IMR-90 (cell line): ENCODE measurements around the gene TMPRSS13. TPM values are rescaled to one million over a fixed set of nuclear protein-coding genes. Genes with fewer than 3 reads are reported as not detected.

Source experiments
- ATAC-seq: fragments of 200-7000 bp; cut with Tn5 transposase; 2 replicates; pipeline ENCODE4 v1.9.1; 2020; ENCODE audit warnings: low read depth, mild to moderate bottlenecking, moderate library complexity
- BruUV-seq: library from RNA; stranded (reverse); fragments of 400-500 nt; replicated peaks from 2 replicates; lab custom pipeline; 2021; lab: Mats Ljungman, UMichigan
- CTCF ChIA-PET: fragments of 300-600 bp; formaldehyde crosslinking; extraction: SDS; loops from one replicate; lab custom pipeline; 2021; ENCODE audit warnings: antibody characterized with exemption; lab: Yijun Ruan, JAX
- POLR2A ChIA-PET: fragments of 300-600 bp; sonication (Branson Sonifier 250); formaldehyde crosslinking; loops from one replicate; lab custom pipeline; 2022; ENCODE audit warnings: antibody characterized with exemption; ENCODE audit not compliant: unreplicated experiment; lab: Charles Lee
- DNase-seq: peaks from one replicate; pipeline ENCODE4 v3.0.0; 2013
- H2AFZ ChIP-seq: replicated peaks from 2 replicates; pipeline ENCODE3; 2013; ENCODE audit warnings: low read length, mild to moderate bottlenecking; ENCODE audit not compliant: poor library complexity
- H2AK5ac ChIP-seq: 2 replicates; pipeline ENCODE4 v1.6.1; 2013; ENCODE audit warnings: low read depth, low read length, inconsistent platforms
- H2AK9ac ChIP-seq: replicated peaks from 2 replicates; pipeline ENCODE3; 2013; ENCODE audit warnings: mild to moderate bottlenecking, low read depth, low read length, moderate library complexity; ENCODE audit not compliant: poor library complexity
- H2BK120ac ChIP-seq: 2 replicates; pipeline ENCODE4 v1.6.1; 2013; ENCODE audit warnings: low read depth, low read length, inconsistent platforms
- H2BK15ac ChIP-seq: 3 replicates; pipeline ENCODE4 v1.6.1; 2013; ENCODE audit warnings: low read depth, low read length, inconsistent platforms
- H2BK20ac ChIP-seq: 2 replicates; pipeline ENCODE4 v1.6.1; 2013; ENCODE audit warnings: low read depth, mild to moderate bottlenecking, inconsistent platforms, low read length, moderate library complexity
- H2BK5ac ChIP-seq: 2 replicates; pipeline ENCODE4 v1.6.1; 2013; ENCODE audit warnings: mild to moderate bottlenecking, low read depth, low read length, inconsistent platforms; ENCODE audit not compliant: poor library complexity, severe bottlenecking
- H3K14ac ChIP-seq: replicated peaks from 2 replicates; pipeline ENCODE4 v1.6.1; 2013; ENCODE audit warnings: low read depth, low read length, inconsistent platforms
- H3K18ac ChIP-seq: 2 replicates; pipeline ENCODE4 v1.6.1; 2013; ENCODE audit warnings: low read depth, low read length, control low read depth
- H3K23ac ChIP-seq: 2 replicates; pipeline ENCODE4 v1.6.1; 2013; ENCODE audit warnings: low read depth, low read length, inconsistent platforms
- H3K27ac ChIP-seq: 2 replicates; pipeline ENCODE4 v1.5.1; 2013; ENCODE audit warnings: mild to moderate bottlenecking, control low read depth, low read length; ENCODE audit not compliant: insufficient read depth
- H3K27me3 ChIP-seq: 2 replicates; pipeline ENCODE4 v1.6.1; 2013; ENCODE audit warnings: low read length; ENCODE audit not compliant: control insufficient read depth, insufficient read depth
- H3K36me3 ChIP-seq: 2 replicates; pipeline ENCODE4 v1.6.1; 2013; ENCODE audit warnings: low read length, mixed read lengths; ENCODE audit not compliant: control insufficient read depth, insufficient read depth
- H3K4ac ChIP-seq: 2 replicates; pipeline ENCODE4 v1.6.1; 2013; ENCODE audit warnings: low read depth, low read length, inconsistent platforms
- H3K4me1 ChIP-seq: 2 replicates; pipeline ENCODE4 v1.6.1; 2013; ENCODE audit warnings: low read length, mixed read lengths; ENCODE audit not compliant: control insufficient read depth, insufficient read depth
- H3K4me2 ChIP-seq: 2 replicates; pipeline ENCODE4 v1.6.1; 2013; ENCODE audit warnings: low read depth, mild to moderate bottlenecking, control low read depth, low read length, moderate library complexity
- H3K4me3 ChIP-seq: 2 replicates; pipeline ENCODE4 v1.5.1; 2013; ENCODE audit warnings: low read depth, mild to moderate bottlenecking, control low read depth, low read length, moderate library complexity; ENCODE audit not compliant: insufficient read depth
- H3K56ac ChIP-seq: 2 replicates; pipeline ENCODE4 v1.6.1; 2013; ENCODE audit warnings: low read length, inconsistent platforms; ENCODE audit not compliant: insufficient read depth; ENCODE audit errors: extremely low read depth
- H3K79me1 ChIP-seq, 2 experiments: 2 replicates each; pipeline ENCODE4 v1.6.1; 2013; ENCODE audit warnings: low read length in 2 of 2, inconsistent platforms in 1 of 2, low read depth in 1 of 2
- H3K9ac ChIP-seq: 2 replicates; pipeline ENCODE4 v1.6.1; 2013; ENCODE audit warnings: low read depth, low read length, control low read depth
- H3K9me1 ChIP-seq: 2 replicates; pipeline ENCODE4 v1.6.1; 2013; ENCODE audit warnings: low read length, inconsistent platforms; ENCODE audit not compliant: insufficient read depth
- H3K9me3 ChIP-seq: 2 replicates; pipeline ENCODE4 v1.6.1; 2013; ENCODE audit warnings: low read length; ENCODE audit not compliant: control insufficient read depth, insufficient read depth
- H4K20me1 ChIP-seq: 2 replicates; pipeline ENCODE4 v1.6.1; 2013; ENCODE audit warnings: low read length, inconsistent platforms; ENCODE audit not compliant: insufficient read depth
- H4K5ac ChIP-seq: 2 replicates; pipeline ENCODE4 v1.6.1; 2013; ENCODE audit warnings: mild to moderate bottlenecking, low read depth, low read length, control low read depth
- H4K8ac ChIP-seq, 2 experiments: 2 replicates each; pipeline ENCODE4 v1.6.1; 2013; ENCODE audit warnings: low read depth in 2 of 2, low read length in 2 of 2, control low read depth in 1 of 2, inconsistent platforms in 1 of 2
- H4K91ac ChIP-seq: 2 replicates; pipeline ENCODE4 v1.6.1; 2013; ENCODE audit warnings: low read depth, low read length, inconsistent platforms; ENCODE audit not compliant: insufficient read depth
- BHLHE40 ChIP-seq: fragments of 150-350 bp; IDR thresholded peaks from 2 replicates; pipeline ENCODE4 v1.6.1; 2016; ENCODE audit warnings: mild to moderate bottlenecking, low read depth, low read length
- CEBPB ChIP-seq: IDR thresholded peaks from 2 replicates; pipeline ENCODE4 v1.6.1; 2012; ENCODE audit warnings: low read depth, low read length, improper control_type of control experiment
- CHD1 ChIP-seq: IDR thresholded peaks from 2 replicates; pipeline ENCODE4 v1.6.1; 2012; ENCODE audit warnings: low read depth, low read length, improper control_type of control experiment
- CTCF ChIP-seq: conservative IDR thresholded peaks from 2 replicates; pipeline ENCODE4 v1.5.1; 2012; ENCODE audit warnings: mild to moderate bottlenecking, low read depth, low read length, improper control_type of control experiment
- ELK1 ChIP-seq: fragments of 150-350 bp; IDR thresholded peaks from 2 replicates; pipeline ENCODE4 v1.6.1; 2016; ENCODE audit warnings: low read depth, mild to moderate bottlenecking, low read length, moderate library complexity, borderline replicate concordance
- FOS ChIP-seq: fragments of 150-350 bp; IDR thresholded peaks from 2 replicates; pipeline ENCODE4 v1.6.1; 2016; ENCODE audit warnings: low read depth, low read length
- MAFK ChIP-seq: IDR thresholded peaks from 2 replicates; pipeline ENCODE4 v1.6.1; 2012; ENCODE audit warnings: low read depth, low read length, improper control_type of control experiment
- MAZ ChIP-seq: IDR thresholded peaks from 2 replicates; pipeline ENCODE4 v1.6.1; 2012; ENCODE audit warnings: low read depth, mild to moderate bottlenecking, low read length, improper control_type of control experiment, moderate library complexity, borderline replicate concordance
- MXI1 ChIP-seq: IDR thresholded peaks from 2 replicates; pipeline ENCODE4 v1.6.1; 2012; ENCODE audit warnings: low read depth, mild to moderate bottlenecking, low read length, moderate library complexity, borderline replicate concordance
- NFE2L2 ChIP-seq: fragments of 150-350 bp; IDR thresholded peaks from 2 replicates; pipeline ENCODE4 v1.6.1; 2016; ENCODE audit warnings: low read depth, mild to moderate bottlenecking, low read length
- POLR2A ChIP-seq: IDR thresholded peaks from 2 replicates; pipeline ENCODE4 v1.6.1; 2012; ENCODE audit warnings: mild to moderate bottlenecking, low read depth, low read length
- RAD21 ChIP-seq: IDR thresholded peaks from 2 replicates; pipeline ENCODE4 v1.6.1; 2012; ENCODE audit warnings: low read length, improper control_type of control experiment
- RCOR1 ChIP-seq: IDR thresholded peaks from 2 replicates; pipeline ENCODE4 v1.6.1; 2012; ENCODE audit warnings: mild to moderate bottlenecking, low read length, improper control_type of control experiment; ENCODE audit not compliant: insufficient replicate concordance
- RFX5 ChIP-seq: IDR thresholded peaks from 2 replicates; pipeline ENCODE4 v1.8.0; 2012; ENCODE audit warnings: low read depth, mild to moderate bottlenecking, low read length, moderate library complexity
- SMC3 ChIP-seq: fragments of 150-350 bp; IDR thresholded peaks from 2 replicates; pipeline ENCODE4 v1.6.1; 2016; ENCODE audit warnings: low read depth, mild to moderate bottlenecking, antibody characterized with exemption, low read length, moderate library complexity
- USF2 ChIP-seq: fragments of 150-350 bp; IDR thresholded peaks from 2 replicates; pipeline ENCODE4 v1.6.1; 2017; ENCODE audit warnings: mild to moderate bottlenecking, antibody characterized with exemption, low read length, low read depth
- WGBS, 2 experiments: methylation state at CpG; one replicate each; pipeline versions ENCODE4 v1.1.5 to v1.1.7; 2013; ENCODE audit warnings: missing lambda C conversion rate in 2 of 2; ENCODE audit not compliant: insufficient read length in 1 of 2; ENCODE audit errors: extremely low coverage in 2 of 2; 5-methylcytosine and 5-hydroxymethylcytosine counted together
- dilution Hi-C: fragments of 300-500 bp; cut with HindIII; formaldehyde crosslinking; loops from one replicate; pipeline ENCODE4 v1.14.3; 2018; ENCODE audit warnings: low sequenced_read_pairs; ENCODE audit not compliant: unreplicated experiment
- in situ Hi-C: fragments of 300-500 bp; cut with MboI; formaldehyde crosslinking; loops from 3 replicates; pipeline ENCODE4 v1.14.3; 2019; ENCODE audit warnings: low sequenced_read_pairs, inconsistent platforms, mixed read lengths
- intact Hi-C: fragments of 100-400 bp; cut with micrococcal nuclease; formaldehyde crosslinking; loops from 2 replicates; pipeline ENCODE4 v1.10.0; 2022
- polyA plus RNA-seq, 3 experiments: library from polyadenylated mRNA; depleted of rRNA; stranded (reverse); fragments of >200 nt; gene quantifications; 2 replicates each; pipeline ENCODE4 v1.2.3, GENCODE V29; 2012; ENCODE audit warnings: low replicate concordance in 1 of 3
- total RNA-seq: library from RNA; depleted of rRNA; stranded (reverse); fragments of >200 nt; gene quantifications from 2 replicates; pipeline ENCODE4 v1.2.3, GENCODE V29; 2012

Gene TMPRSS13
- total and polyA plus RNA-seq, 2 of the 4 experiments (the other 2 are of a cell fraction), result not detected

- ATAC-seq, result no peak
- Histone ChIP-seq H2AK5ac (no peak overlapping the region), H3K23ac (no peak overlapping the region), H2BK120ac (no peak overlapping the region), H3K4me3 (no peak overlapping the region), H3K27me3 (peaks cover 9% of the 10 kb centered on the region), H3K9me3 (no peaks in the 10 kb centered on the region), H3K14ac (no peak overlapping the region), H3K27ac (no peak overlapping the region), H3K56ac (no peak overlapping the region), H2BK15ac (no peak overlapping the region), H3K18ac (no peak overlapping the region), H3K4me1 (no peaks in the 10 kb centered on the region), H4K20me1 (no peaks in the 10 kb centered on the region), H3K4ac (no peak overlapping the region), H3K4me2 (no peak overlapping the region), H2AFZ (no peak overlapping the region), H3K79me1 (no peaks in the 10 kb centered on the region), H4K8ac (no peak overlapping the region), H2AK9ac (no peak overlapping the region), H4K5ac (no peak overlapping the region), H3K9me1 (no peaks in the 10 kb centered on the region), H2BK5ac (no peak overlapping the region), H4K91ac (no peak overlapping the region), H3K36me3 (no peaks in the 10 kb centered on the region), H2BK20ac (no peak overlapping the region), H3K9ac (no peak overlapping the region)
- POLR2A ChIA-PET, result no interaction called here
- WGBS, 2 experiments, result 67% methylated on average over 3 of the region's 6 CpGs; no CpG with 5 or more reads in 1 of the 2 experiments
- dilution Hi-C loops (no loop called here), in situ Hi-C loops (loop anchor here (5.0 kb wide), 1 partner anchor 107 kb away; no protein-coding TSS in a partner anchor), intact Hi-C loops (no loop called here)
- CTCF ChIA-PET, result interaction anchor here (0.6 kb wide), 1 partner anchor 114 kb away, joined by 3 read pairs; no protein-coding TSS in a partner anchor
- no peak for TF ChIP-seq POLR2A
- no peak for TF ChIP-seq USF2
- no peak for TF ChIP-seq RAD21
- no peak for TF ChIP-seq CTCF
- TF ChIP-seq NFE2L2, result no peak
- no peak for TF ChIP-seq ELK1
- no peak for TF ChIP-seq RCOR1
- TF ChIP-seq MXI1, result no peak
- no peak for TF ChIP-seq RFX5
- no peak for TF ChIP-seq CEBPB
- no peak for TF ChIP-seq MAZ
- no peak for TF ChIP-seq SMC3
- TF ChIP-seq BHLHE40, result no peak
- TF ChIP-seq FOS, result no peak
- no peak for TF ChIP-seq MAFK
- no peak for TF ChIP-seq CHD1
- no peak for DNase-seq
- no TSS peak for BruUV-seq
Observed at GRCh38 chr11:117949062-117949461, 19.9 kb upstream of the TMPRSS13 start.
